NCI-H524 (cell line): Measurements from ENCODE around the gene DNAJC15.

ENCODE experiments used
- DNase-seq, 2 experiments: peaks; one replicate each; lab custom pipeline; 2025; lab: John Stamatoyannopoulos, UW

Gene DNAJC15

DNA sequence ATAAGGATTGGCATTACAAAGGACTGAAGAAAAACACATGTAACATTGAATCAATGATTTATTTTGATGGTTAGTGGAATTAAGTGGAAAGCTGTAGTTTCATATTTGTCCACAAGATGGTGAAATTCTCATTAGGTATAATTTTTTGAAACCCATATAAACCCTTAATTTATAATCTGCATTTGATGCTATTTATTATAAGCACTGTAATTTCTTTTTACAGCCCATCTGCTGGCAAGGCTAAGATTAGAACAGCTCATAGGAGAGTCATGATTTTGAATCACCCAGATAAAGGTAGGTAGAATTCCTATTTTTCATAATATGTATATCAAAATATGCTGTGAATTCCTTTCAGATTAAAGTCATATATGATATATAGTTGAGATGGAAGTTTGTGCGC, 62.2 kb downstream of the DNAJC15 start:
- peak; percentile 51 to 63 for DNase-seq

DNA sequence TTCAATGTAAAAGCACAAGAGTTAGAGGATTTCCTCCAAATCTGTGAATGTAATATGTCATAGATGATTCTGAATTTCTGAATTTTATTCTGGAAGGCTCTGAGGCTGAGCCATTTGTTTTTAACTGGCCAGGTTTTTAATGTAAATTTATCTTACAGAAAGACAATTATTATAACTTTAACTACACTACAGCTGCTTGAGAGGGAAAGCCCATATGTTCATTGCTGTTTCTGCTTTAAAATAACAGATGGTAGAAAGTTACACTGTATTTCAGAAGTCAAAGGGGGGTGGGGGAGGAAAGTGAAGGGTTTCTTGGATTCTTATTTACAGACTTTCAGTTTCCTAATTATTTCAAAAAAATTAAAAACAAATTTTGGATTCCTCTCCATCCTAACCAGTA, 62.8 kb downstream of the DNAJC15 start:
- DNase-seq: peak; percentile 47 to 82

DNA sequence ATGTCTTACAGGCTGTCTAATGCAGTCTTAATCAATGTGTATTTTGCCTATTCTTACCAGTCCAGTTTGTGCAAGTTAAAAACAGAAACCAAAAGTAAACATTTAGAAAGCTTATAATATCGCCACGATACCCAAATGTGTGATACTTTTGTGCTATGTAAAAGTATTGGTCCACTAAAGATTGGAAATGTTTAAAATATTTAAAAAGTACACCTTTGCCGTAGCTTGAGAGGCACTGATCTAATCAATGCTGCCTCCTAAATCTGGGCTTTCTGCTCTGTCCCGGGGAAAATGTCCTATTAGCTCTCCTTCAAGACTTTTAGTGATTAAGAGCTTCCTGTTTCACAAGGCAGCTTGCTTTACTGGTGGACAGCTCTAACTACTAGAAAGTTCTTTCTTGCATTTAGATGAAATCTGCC, 64.7 kb downstream of the DNAJC15 start:
- no peak for DNase-seq

DNA sequence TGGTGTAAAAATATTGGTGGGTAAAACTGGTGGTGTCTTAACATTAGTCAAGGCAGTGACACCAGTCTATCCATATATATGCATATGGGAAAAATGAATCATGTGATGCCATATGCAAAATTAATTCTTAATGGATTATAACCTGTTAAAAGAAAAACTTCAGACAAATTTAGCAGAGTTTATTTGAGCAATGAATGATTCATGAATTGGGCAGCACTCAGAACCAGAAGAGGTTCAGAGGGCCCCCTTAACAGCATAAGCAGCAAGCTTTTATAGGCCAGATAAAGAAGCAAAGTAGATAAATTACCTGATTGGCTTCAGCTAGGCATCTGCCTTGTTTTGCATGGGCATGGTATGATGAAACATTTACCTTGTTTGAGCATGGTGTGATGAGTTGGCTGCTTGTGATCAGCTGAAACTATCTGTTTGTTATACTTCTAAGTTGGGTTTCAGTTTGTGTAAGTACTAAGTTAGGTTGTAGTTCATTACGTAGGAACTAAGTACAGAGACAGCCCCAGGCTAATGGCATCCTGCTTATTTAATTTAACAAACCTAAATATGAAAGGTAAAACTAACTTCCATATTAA, 66.6 kb downstream of the DNAJC15 start:
- DNase-seq: no peak

DNA sequence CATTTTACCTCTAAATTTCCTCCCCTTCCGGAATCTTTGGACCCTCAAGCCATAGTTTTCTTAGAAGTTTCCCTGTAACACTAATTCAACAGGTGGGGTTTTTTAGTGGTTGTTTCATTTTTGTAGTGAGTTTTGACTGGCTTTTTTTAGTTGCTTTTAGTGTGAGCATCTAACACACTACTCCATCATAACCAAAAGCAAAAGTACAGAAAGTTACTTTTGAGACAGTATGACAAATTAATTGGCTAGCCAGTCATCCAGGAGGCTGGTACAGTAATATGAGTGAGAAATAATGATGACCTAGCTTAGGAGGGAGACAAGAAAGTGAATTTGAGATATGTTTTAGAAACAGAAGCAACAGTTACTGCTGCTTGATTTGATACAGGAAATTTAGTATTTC, 71.5 kb downstream of the DNAJC15 start:
- no peak for DNase-seq

DNA sequence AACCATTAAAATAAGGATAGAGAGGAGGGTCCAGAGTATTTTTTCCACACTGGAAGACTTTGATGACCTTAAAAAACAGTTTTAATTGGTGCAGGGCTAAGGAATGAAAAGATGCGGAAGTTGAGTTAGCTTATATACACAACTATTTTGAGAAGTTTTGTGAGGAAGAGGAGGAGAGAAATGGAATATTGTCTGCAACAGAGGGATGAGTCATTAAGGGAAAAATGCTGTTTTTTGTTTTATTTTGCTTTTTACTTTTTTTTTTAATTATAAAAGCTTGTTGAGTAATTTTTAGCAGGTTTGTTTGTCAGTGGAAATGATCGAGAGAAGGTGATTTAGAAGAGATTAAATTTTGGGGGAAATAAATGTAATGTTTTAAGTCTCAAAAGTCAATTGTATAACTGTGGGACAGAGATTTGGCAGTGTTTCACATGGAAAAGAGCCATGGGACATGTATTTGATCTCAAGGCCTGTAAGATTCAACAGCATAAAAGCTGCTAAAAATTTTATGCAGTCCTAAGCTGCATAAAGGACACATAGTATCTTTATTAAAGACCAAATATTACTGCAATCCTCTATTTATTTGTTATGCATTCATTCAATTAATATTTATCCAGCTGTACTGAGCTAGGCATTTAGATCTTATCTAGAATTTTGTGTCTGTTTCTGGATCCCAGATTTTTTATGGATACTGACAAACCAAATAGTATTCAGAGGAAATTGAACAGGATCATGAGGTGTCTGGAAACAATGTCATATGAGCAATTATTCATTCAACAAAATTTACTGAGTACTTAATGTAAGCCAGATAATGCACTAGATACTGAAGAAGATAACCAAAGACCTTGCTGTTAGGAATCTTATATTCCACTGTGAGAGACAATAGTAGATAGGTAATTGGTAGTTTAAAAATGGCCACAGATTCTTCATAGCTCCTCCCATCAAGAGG, 72.7 kb downstream of the DNAJC15 start:
- DNase-seq: no peak

DNA sequence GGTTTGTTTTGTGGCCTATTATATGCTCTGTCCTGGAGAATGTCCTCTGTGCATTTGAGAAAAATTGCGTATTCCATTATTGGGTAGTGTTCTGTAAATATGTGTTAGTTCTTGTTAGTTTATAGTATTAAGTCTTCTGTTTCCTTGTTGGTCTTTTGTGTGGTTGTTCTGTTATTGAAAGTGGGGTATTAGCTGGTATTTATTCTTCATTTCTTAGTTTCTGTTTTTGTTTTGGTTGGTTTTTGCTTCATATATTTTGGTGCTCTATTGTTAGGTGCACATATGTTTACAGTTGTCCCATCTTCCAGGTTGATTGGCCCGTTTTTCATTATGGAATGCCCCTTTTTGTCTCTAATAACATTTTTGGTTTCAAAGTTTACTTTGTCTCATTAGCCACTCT, 77.3 kb downstream of the DNAJC15 start:
- DNase-seq: no peak

DNA sequence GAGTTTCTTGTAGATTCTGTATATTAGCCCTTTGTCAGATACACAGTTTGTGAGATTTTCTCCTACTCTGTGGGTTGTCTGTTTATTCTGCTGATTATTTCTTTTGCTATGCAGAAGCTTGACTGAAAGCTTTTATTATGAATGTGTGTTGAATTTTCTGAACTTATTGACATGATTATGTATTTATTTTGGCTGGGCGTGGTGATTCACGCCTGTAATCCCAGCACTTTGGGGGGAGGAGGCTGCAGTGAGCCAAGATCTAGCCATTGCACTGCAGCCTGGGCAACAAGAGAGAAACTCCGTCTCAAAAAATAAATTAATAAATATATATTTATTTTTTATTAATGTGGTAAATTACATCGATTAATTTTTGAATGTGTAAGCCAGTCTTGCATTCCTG, 78.9 kb downstream of the DNAJC15 start:
- no peak for DNase-seq

DNA sequence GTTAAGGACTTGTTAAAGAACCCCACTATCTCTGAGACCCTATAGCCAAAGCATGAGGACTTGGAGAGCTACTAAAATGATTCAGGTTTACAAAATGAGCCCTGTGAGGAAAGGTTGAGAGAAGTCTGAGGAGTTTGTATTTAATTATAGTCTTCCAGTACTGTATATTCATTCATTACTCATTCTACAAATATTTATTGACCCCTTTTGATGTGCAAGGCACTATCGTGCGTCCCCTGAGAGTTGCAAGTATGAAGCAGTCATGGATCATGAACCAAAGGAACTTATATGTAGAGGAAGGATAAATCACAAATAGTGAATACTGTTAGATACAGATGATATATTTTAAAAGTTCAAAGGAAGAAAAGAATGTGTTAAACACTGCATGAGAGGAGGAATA, 84.4 kb downstream of the DNAJC15 start:
- DNase-seq: no peak

DNA sequence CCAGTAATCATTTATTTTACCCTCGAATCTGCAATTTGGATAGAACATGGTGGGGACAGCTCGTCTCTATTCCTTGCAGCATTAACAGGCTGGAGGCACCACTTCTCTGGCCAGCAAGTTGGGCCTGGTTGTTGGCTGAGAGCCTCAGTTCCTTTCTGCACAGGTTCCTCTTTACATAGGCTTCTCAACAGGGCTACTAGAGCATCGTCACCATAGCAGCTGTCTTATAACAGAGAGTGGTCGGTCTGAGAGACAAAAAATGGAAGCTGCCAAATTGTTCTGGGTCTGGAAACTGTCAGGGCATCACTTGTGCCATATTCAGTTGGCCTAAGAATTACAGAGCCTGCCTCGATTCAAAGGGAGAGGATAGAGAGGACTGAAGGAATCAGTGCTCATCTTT, 86.7 kb downstream of the DNAJC15 start:
- no peak for DNase-seq

DNA sequence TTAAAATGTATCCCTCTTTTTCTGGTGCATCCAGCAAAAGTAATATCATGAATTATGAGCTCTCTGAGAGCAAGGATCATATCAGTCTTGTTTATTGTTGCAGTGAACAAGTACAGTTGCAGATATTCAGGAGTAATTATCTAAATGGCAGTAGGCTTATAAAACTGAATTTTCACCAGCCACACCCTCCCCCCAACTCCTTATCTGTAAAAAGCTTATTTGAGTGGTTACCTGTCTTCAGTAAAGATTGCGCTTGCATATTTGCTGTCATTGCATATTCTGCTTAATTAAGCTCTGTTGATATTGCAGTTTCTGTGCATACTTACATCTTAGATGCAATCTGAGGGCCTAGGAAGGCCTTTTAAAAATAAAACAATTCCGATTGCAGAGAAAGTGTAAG, 87.3 kb downstream of the DNAJC15 start:
- no peak for DNase-seq

DNA sequence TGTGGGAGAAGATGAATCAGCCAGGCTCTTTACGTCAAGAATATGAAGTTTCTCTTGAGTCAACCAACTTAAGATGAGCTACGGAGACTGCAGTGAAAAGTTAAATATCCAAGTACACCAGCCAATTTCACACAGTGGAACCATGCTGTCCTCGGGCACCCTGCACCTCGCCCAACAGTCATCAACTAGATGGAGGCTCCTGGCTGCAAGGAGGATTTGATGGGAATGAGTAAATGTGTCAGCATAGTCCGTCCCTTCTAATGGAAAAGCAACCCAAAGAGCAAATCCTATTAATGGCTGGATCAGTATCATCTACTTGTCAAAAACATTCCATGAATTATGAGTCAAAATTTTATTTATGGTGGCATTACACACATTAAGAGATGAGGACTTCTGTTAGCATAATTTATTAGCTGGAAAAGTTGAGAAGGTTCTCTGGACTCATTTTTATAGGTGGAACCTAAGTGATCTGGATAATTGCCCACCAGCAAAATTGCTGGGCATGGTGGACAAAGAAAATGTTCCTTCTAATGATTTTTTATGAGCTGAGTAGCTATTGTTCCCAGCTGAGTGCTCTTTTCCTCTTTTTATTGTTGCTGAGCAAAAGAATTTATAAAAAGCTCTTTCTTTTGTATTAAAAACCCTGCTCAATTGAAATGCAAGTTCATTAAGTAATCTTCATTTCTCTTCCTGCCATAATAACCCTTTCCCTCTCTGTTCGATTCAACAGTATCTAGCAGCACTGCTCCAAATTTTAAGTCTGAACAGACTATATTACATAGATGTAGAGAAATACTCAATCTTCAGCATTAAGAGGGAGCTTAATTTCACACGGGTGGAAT, 88.4 kb downstream of the DNAJC15 start:
- no peak for DNase-seq

DNA sequence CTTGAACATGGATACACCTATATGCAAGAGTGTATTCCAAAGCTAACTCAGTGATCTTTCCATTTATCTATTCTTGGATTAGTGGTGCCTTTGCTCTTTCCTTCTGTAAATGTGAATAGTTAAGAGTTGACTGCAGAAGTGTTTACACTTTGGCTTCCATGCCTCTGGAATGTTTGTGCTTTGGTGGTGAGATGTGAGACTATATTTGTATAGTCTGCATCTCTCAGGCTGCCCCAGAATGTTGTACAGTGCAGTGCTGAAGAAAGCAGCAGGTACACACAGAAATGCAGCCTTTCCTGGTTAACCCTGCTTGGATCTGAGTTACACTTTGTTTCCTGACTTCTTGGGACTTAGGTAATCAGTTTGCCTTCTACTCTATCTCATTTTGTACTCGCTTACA, 90.2 kb downstream of the DNAJC15 start:
- no peak for DNase-seq

DNA sequence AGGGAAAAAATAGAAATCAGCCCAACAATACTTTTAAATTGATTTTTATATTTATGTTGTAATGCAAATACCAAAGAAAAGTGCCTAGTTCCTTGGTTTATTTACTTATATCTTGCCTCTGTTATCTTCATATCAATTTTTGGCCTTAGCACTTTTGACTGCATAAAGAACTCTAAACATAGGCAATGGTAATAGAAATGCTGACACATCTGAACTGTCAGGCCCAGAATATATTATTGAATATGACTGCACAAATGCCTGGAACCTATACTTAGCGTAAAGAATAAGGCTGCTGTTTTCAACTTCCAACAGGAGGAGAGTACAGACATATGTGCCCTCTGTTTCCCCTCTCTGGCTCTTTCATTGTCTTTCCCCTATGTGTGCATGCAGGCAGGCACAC, 91.1 kb downstream of the DNAJC15 start:
- no peak for DNase-seq

DNA sequence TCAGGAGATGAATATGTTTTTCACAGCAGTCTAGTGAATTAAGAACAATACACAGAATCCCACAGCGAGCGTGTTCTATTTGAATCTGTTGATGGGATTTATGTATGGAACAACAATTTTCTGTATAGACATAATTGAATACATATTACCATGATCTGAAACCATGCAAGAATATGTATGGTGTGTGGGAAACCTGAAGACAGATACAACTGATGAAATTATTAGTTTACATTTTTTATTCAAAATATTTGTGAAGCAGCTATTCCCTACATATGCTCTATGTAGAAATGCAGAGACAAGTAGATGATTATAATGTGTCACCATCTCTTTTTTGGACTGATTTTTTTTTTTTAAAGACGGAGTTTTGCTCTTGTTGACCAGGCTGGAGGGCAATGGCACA, 91.8 kb downstream of the DNAJC15 start:
- DNase-seq: no peak

DNA sequence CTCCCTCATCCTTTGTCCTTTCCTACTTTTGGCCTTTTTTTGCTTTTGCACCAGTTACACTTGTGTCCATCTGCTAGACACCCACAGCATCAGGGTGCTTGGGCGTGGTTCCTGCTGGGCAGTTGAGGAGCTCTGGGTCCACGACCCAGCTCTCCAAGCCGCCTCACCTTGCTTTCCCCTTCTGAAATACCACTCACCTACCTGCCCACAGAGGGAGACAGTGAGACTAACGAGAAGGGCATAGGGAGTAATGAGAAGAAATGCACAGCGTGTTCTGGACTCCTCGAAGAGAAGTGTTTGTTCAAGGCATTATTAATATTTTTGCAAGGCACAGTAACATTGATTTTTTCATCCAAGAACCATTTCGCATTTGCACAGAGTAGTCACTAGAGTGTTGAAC, 92.9 kb downstream of the DNAJC15 start:
- DNase-seq: no peak

DNA sequence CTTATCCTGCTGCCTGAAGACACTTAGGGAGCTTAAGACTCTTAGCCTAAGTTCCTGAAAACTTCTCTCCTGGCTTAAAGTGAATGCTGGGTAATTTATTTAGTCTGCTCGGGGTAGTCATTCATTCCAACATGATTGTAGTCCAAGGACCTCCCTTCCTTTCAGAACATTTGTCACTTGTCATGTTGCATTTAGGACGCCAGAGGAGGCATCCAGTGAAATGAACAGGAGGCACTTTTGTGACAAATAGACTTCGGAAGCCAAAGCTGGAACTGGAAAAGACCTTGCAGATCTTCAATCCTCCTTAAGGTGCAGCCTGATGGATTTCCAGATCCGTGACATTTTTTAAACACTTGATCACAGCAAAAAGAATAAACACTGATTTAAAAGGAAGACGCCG, 95.1 kb downstream of the DNAJC15 start:
- no peak for DNase-seq

DNA sequence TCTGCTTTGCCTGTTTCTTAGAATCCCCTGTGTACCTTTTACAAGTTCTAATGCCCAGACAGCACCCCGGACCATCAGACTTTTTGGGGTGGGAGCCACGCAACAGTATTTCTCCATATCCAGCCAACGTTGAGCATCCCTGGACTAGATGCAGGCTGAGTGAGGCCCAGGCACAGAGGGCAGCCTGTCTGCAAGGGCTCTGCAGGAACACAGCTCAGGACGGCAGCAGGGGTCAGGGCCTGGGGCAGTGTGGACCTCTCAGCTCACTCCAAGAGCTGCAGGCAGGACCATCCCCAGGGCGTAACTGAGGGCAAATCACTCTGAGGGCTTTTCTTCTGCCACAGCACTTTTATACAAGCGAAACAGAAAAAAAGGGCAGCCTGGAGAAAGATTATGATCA, 95.8 kb downstream of the DNAJC15 start:
- no peak for DNase-seq

DNA sequence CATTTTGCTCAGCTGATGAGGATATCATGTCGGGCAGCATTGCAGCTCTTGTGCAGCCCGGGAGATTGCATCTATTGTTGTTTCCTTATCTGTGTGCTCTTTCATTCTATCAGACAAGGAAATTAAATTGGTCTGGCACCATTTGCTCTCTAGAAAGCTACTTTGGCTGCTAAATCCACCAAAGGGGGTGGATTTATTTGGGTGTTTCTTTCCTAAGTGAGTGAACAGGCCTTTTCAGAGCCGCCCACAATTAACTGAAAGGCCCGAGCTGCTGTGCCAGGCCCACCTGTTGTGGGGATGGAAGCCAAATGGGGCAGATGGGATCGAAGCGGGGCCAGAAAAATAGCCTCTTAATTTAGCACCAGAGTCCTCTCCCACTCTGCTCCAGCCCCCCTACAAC, 99.4 kb downstream of the DNAJC15 start:
- peak in 1 of 2 experiments; percentile 63 for DNase-seq

DNA sequence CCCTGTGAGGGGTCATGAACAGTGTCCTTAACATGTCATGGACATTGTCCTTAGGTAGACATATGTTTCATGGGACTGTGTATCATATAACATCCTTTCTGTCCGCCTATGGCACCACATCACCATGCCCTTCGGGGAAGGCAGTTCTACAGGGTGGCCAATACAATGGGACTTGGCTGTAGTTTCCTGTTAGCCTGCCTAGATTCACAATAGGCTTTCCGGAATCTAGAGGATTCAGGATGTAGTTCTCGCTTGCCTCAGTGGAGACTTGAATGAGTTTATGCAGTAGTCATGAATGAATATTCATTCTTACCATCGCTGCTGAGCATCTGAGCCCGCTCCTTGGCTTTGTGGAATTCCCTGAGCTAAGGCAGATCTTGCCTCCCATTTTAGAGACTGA, 100.5 kb downstream of the DNAJC15 start:
- DNase-seq: no peak

DNA sequence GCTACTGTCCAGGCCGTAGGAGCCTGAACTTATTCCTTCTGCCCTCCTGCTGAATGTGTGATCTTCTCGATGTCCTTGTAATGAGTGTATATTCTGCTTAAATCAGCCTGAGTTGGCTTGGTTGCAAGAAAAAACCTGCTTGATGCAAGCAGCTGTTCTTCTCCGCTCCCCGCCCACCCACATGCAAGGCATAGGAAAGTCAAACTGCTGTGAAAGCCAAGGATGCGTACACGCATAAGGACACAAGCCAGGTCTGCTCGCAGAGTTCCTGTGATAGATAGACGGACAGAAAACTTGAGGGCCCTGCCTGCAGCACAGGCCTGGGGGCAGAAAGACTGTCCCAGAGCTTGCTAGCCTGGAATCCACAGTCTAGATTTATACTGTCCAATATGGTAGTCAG, 101.1 kb downstream of the DNAJC15 start:
- no peak for DNase-seq

DNA sequence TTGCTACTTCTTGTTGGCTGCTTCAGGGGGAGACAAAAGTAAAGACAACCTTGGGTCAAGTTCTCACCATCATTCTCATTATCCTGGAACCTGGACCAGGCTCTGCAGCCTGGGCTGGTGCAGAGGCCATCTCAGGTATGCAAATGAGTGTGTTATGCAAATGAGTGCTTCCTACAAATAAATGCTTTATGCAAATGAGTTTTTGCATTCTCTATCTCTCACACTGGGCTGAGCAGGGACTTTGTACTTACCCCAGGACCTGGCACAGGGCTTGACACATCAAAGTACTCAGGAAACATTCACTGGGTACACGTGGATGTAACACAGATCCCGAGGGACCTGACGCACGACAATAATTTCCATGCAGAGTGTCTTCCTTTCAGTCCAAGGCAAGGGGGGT, 103.0 kb downstream of the DNAJC15 start:
- no peak for DNase-seq
